Fibroblast of the aortic adventitia (primary cell): ENCODE measurements around the gene OR1L8. TPM values are rescaled to one million over a fixed set of nuclear protein-coding genes. Genes with fewer than 3 reads are reported as not detected.

Experiments
- DNase-seq: peaks from one replicate; pipeline ENCODE4 v3.0.0-alpha.2; 2010; ENCODE audit warnings: low read depth
- H3K4me3 ChIP-seq: 2 replicates; pipeline ENCODE4 v1.5.1; 2011; ENCODE audit warnings: low read depth, mild to moderate bottlenecking, control low read depth, low read length, moderate library complexity
- CTCF ChIP-seq: IDR thresholded peaks from 2 replicates; pipeline ENCODE4 v1.5.1; 2011; ENCODE audit warnings: mild to moderate bottlenecking, low read length, control low read depth, inconsistent platforms; ENCODE audit not compliant: insufficient read depth
- total RNA-seq: library from RNA; depleted of rRNA; stranded (reverse); fragments of >200 nt; gene quantifications from 2 replicates; pipeline ENCODE4 v1.2.3, GENCODE V29; 2012; ENCODE audit warnings: low replicate concordance

The OR1L8 gene
- total RNA-seq, 1 donor, result not detected

DNA sequence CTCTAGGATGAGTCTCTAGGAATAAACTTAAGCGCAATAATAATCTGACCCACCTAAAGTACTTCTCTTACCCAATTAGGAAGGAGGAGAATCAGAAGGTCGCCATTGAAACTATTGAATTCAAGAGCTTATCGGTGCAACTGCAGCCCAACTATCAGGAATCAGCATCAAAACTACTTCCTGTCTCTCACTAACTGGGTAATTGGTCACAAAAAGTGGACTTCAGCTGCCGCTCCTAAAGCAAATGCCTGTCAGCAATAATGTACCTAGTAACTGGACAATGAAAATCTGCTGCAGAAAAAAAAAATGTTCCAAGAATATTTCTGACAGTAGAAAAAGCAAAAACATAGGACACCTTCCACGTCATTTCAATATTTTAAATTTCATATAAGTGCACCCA lies 3.3 kb downstream of the OR1L8 start:
- H3K4me3 ChIP-seq, result no peak overlapping the region
- TF ChIP-seq CTCF, result no peak
- DNase-seq, result no peak

- no peak for TF ChIP-seq CTCF
These were observed 10.7 kb downstream of the OR1L8 start for GRCh38 chr9:122572456-122572855.

GRCh38 chr9:122567901-122568300 lies 15.3 kb downstream of the OR1L8 start:
- TF ChIP-seq CTCF, result no peak
- no peak for DNase-seq
- no peak overlapping the region for H3K4me3 ChIP-seq

More at GRCh38 chr9:122572456-122572855, 10.7 kb downstream of the OR1L8 start:
- no peak overlapping the region for H3K4me3 ChIP-seq
- DNase-seq, result no peak

- no peak for DNase-seq
- no peak overlapping the region for H3K4me3 ChIP-seq
- TF ChIP-seq CTCF, result no peak
These were observed 20.9 kb downstream of the OR1L8 start for GRCh38 chr9:122562134-122562760.

DNA sequence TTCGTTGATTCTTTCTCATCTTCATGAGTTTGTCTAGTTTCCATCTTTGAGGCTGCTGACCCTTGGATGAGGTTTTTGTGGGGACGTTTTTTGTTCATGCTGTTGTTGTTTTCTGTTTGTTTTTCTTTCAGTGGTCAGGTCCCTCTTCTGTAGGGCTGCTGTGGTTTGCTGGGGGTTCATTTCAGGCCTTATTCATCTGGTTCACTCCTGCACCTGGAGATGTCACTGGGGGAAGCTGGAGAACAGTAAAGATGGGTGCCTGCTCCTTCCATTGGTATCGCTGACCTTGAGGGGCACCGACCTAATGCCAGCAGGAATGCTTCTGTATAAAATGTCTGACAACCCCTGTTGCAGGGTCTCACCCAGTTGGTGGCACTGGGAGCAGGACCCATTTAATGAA lies 21.7 kb downstream of the OR1L8 start:
- TF ChIP-seq CTCF, result no peak
- no peak for DNase-seq
- no peak overlapping the region for H3K4me3 ChIP-seq

DNA sequence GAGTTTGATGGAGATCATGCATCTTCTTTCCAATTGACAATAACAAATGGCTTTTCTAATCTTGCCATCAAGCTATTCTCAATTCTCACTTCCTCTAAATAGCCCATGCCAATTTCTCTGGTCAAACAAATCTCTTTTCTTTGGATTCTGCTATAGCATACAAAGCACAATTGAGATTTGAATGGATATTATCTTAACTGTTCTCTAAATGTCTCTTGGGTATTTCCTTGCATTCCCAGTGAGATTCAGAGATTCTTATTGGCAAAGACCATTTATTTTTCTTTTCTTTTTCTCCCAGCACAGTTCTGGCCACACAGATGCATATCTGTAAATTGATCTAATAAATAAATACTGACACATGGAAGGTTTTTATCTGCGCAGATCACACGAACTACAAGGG lies 30.4 kb downstream of the OR1L8 start, which contains the start of gene OR1N2:
TSS of gene OR1N2 (plus strand) at position 301 of the 400 bp plus-strand sequence. CDS start 100 bp downstream, outside the sequence.
- no peak for DNase-seq
- no peak within 1 kb of the TSS for H3K4me3 ChIP-seq
- no peak for TF ChIP-seq CTCF

- H3K4me3 ChIP-seq, result no peak overlapping the region
- TF ChIP-seq CTCF, result no peak
- DNase-seq, result no peak
These were observed 31.8 kb downstream of the OR1L8 start for GRCh38 chr9:122551371-122551770.
